HEK293T (cell line): Measurements from ENCODE around the gene CHCT1.

Experiments used
- FOXA1 ChIP-seq: fragments of 450-650 bp; IDR thresholded peaks from 2 replicates; pipeline ENCODE4 v1.6.1; 2016; ENCODE audit warnings: mild to moderate bottlenecking
- FOXM1 ChIP-seq: fragments of 450-650 bp; IDR thresholded peaks from 2 replicates; pipeline ENCODE4 v1.6.1; 2017; ENCODE audit warnings: mild to moderate bottlenecking, borderline replicate concordance
- HDGF ChIP-seq: fragments of 450-650 bp; IDR thresholded peaks from 2 replicates; pipeline ENCODE4 v1.6.1; 2017; ENCODE audit warnings: antibody characterized with exemption, borderline replicate concordance
- L3MBTL2 ChIP-seq: fragments of 450-650 bp; conservative IDR thresholded peaks from 2 replicates; pipeline ENCODE4 v1.6.1; 2016; ENCODE audit warnings: mild to moderate bottlenecking
- LEF1 ChIP-seq: fragments of 450-650 bp; IDR thresholded peaks from 2 replicates; pipeline ENCODE4 v1.6.1; 2017; ENCODE audit warnings: mild to moderate bottlenecking, borderline replicate concordance
- SP1 ChIP-seq: fragments of 450-650 bp; IDR thresholded peaks from 2 replicates; pipeline ENCODE4 v1.6.1; 2017
- SUZ12 ChIP-seq: fragments of 450-650 bp; IDR thresholded peaks from 2 replicates; pipeline ENCODE4 v1.6.1; 2016; ENCODE audit warnings: mild to moderate bottlenecking
- TARDBP ChIP-seq: fragments of 450-650 bp; IDR thresholded peaks from 2 replicates; pipeline ENCODE4 v1.6.1; 2016

DNA sequence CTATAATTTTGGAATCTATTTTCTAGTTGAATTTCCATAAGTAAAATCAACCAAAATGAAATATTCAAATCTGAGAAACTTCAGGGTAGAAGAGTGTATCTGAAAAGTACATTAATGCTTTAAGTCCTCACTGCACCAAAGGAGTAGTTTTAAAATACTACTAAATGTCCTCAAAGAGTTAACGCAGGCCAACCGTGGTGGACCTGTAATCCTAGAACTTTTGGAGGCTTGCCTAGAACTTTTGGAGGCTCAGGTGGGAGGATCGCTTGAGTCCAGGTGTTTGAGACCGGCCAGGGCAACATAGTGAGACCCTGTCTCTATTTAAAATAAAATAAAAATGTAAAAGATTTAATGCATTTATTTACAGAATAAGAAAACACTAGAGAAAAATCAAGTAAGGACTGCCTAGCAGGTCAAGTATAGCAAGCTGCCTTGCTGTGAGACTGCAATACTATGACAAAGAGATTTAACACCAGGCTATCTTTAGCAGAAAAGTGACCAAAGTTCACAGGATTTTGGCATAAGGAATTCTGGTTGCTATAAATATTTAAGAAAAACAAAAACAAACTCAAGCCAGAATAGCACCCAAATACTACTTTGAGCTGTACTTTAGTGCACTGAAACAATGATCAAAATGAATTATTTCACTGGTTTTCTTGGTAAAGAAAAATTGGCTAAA, 41.0 kb downstream of the CHCT1 start:
- TF ChIP-seq SUZ12 (no peak), TARDBP (no peak), L3MBTL2 (no peak), SP1 (no peak), HDGF (no peak), FOXM1 (no peak), FOXA1 (no peak), LEF1 (no peak)
